K562 treated with DMSO at 1 percent for 4 hours (cell line): ENCODE data around the gene RASGRP1. TPM values are rescaled to one million over a fixed set of nuclear protein-coding genes. Genes with fewer than 3 reads are reported as not detected.

Experiments
- total RNA-seq: library from RNA; unstranded; fragments of 300-600 nt; gene quantifications from 2 replicates; pipeline ENCODE4 v1.2.3, GENCODE V29; 2022; ENCODE audit not compliant: insufficient read depth

Gene RASGRP1
- 0.42 and 0.85 TPM in 2 replicates for total RNA-seq

GRCh38 chr15:38564557-38565286 is at the start of gene RASGRP1:
Gene RASGRP1 (minus strand): TSS chr15:38564814. CDS start chr15:38564628, 186 bp downstream.

GRCh38 chr15:38453971-38454695 is 110.5 kb downstream of the RASGRP1 start, which contains the start of gene FAM98B:
Gene FAM98B (plus strand): TSS chr15:38454127. CDS start chr15:38454162, 35 bp downstream.

Other genes starting within 250 kb of the RASGRP1 start
- 5.2 and 7.2 TPM in 2 replicates for gene FAM98B, start 110.7 kb downstream of the RASGRP1 start, total RNA-seq